ENCODE results near the gene SOX6. TPM values are rescaled to one million over a fixed set of nuclear protein-coding genes. Genes with fewer than 3 reads are reported as not detected.

SOX6 gene
- total RNA-seq, 2 experiments from 2014 or later = 0.20 TPM; not detected in 1

DNA sequence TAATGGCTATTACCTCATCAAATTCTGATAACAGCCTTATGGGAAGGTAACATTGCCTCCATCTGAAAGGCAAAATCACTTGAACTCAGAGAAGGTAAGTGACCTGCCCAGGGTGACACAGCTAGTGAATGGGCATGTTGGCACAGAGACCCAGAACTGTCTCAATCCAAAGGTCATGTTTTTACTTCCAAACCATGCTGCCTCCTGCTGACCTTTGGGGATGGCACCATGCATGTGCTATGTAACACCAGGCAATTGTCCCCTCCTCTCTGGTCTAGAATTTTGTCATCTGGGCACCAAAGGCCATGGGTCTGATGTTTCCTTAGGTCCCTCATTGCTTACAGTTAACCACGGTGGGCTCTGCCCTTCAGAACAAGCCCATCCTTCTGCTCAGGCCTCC is 417.4 kb downstream of the SOX6 start:
- POLR2A ChIA-PET = no interaction called here
- ATAC-seq (ENCODE audit: poor library complexity) (no peak), DNase-seq (no peak)
- H3K27ac ChIP-seq (ENCODE audit: low read depth in 1 of 2, low read length in 2 of 2) = no peak overlapping the region
- TF ChIP-seq, protein P1, sequence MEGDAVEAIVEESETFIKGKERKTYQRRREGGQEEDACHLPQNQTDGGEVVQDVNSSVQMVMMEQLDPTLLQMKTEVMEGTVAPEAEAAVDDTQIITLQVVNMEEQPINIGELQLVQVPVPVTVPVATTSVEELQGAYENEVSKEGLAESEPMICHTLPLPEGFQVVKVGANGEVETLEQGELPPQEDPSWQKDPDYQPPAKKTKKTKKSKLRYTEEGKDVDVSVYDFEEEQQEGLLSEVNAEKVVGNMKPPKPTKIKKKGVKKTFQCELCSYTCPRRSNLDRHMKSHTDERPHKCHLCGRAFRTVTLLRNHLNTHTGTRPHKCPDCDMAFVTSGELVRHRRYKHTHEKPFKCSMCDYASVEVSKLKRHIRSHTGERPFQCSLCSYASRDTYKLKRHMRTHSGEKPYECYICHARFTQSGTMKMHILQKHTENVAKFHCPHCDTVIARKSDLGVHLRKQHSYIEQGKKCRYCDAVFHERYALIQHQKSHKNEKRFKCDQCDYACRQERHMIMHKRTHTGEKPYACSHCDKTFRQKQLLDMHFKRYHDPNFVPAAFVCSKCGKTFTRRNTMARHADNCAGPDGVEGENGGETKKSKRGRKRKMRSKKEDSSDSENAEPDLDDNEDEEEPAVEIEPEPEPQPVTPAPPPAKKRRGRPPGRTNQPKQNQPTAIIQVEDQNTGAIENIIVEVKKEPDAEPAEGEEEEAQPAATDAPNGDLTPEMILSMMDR (IDR thresholded peaks at IDR 0.05) = no peak
- Mint-ChIP-seq H3K36me3 (ENCODE audit: low read depth) (no peaks in the 10 kb centered on the region), H3K4me1 (ENCODE audit: low read depth) (no peaks in the 10 kb centered on the region), H3K9me3 (no peaks in the 10 kb centered on the region), H3K27me3 (no peaks in the 10 kb centered on the region), H3K4me3 (no peak overlapping the region), H3K27ac (no peak overlapping the region)
- no peaks in the 10 kb centered on the region for H3K4me1 ChIP-seq (ENCODE audit: insufficient read depth, low read length)
- CTCF ChIA-PET = no interaction called here
- intact Hi-C loops (cut with DNase I, micrococcal nuclease) = no loop called here
- H3K9me3 ChIP-seq (ENCODE audit: control insufficient read depth in 1 of 2, insufficient read depth in 1 of 2, low read length in 2 of 2) = peaks cover 0 to 34% of the 10 kb centered on the region in 2 experiments
- H3K36me3 ChIP-seq (ENCODE audit: insufficient read depth, low read length) = no peaks in the 10 kb centered on the region
- no peak overlapping the region for H3K4me3 ChIP-seq (ENCODE audit: low read length)
- H3K27me3 ChIP-seq (ENCODE audit: control insufficient read depth in 1 of 2, insufficient read depth in 2 of 2, low read length in 2 of 2) = peaks cover 0 to 2% of the 10 kb centered on the region in 2 experiments

DNA sequence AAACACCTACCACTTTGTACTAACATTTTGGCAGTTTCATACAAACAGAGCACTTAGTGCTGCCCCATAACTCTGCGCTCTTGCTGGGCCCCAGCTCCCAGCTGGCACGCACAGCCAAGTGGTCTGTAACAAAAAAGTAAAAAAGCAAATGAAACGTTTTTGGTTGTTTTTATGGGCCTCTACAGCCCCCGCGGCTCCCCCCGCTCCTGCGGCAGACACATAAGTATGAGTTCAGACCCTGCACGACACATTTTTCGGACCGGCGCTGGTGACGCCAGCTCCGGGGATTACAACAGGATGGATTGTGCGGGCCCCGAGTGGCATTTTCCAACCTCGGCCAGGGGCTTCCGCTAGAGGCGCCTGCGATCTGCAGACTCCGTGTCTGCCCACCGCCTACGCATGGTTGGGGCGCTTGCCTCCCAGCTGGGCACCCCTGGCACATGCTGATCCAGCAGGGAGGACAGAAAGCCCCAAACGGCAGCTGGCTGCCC is 418.2 kb downstream of the SOX6 start:
- ATAC-seq (ENCODE audit: poor library complexity) = no peak
- Histone ChIP-seq H3K4me3 (ENCODE audit: low read length) (no peak overlapping the region), H3K36me3 (ENCODE audit: insufficient read depth, low read length) (no peaks in the 10 kb centered on the region), H3K4me1 (ENCODE audit: insufficient read depth, low read length) (no peaks in the 10 kb centered on the region), H3K9me3 (ENCODE audit: control insufficient read depth in 1 of 2, insufficient read depth in 1 of 2, low read length in 2 of 2) (peaks cover 0 to 34% of the 10 kb centered on the region in 2 experiments), H3K27ac (ENCODE audit: low read depth in 1 of 2, low read length in 2 of 2) (no peak overlapping the region), H3K27me3 (ENCODE audit: control insufficient read depth in 1 of 2, insufficient read depth in 2 of 2, low read length in 2 of 2) (peaks cover 0 to 2% of the 10 kb centered on the region in 2 experiments)
- Mint-ChIP-seq H3K4me1 (ENCODE audit: low read depth) (no peaks in the 10 kb centered on the region), H3K4me3 (no peak overlapping the region), H3K27ac (no peak overlapping the region), H3K9me3 (no peaks in the 10 kb centered on the region), H3K27me3 (no peaks in the 10 kb centered on the region), H3K36me3 (ENCODE audit: low read depth) (no peaks in the 10 kb centered on the region)
- intact Hi-C loops (cut with DNase I, micrococcal nuclease) = no loop called here
- POLR2A ChIA-PET = no interaction called here
- CTCF ChIA-PET = no interaction called here
- DNase-seq = no peak
- TF ChIP-seq, protein P1 (IDR thresholded peaks at IDR 0.05) = no peak

DNA sequence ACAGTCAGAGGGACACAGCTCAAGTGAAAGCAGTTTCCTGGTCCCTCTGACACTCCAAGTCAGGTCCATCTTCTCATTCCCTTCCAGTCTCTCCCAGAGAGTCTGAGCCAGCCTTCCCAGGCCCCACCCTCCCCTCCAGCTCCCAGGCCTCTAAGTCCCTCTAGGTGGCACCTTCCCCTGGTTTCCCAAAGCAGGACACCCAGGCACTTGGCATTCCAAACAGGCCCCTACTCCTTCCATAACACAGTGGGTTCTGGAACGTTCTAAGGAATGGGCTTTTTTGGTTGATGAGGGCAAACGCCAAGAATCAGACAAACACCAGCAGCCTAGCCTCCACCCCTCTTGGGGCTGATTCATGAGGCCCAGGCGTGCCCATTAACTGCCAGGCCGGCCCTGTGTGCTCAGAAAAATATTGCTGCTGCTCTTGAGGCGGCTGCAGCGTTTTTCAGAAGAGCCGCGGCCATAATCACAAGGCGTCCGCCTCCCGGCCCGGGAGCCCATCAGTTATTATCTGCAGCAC is 418.7 kb downstream of the SOX6 start:
- ChIA-PET CTCF (no interaction called here), POLR2A (no interaction called here)
- peaks cover 0 to 31% of the 10 kb centered on the region in 2 experiments for H3K9me3 ChIP-seq (ENCODE audit: control insufficient read depth in 1 of 2, insufficient read depth in 1 of 2, low read length in 2 of 2)
- H3K4me1 ChIP-seq (ENCODE audit: insufficient read depth, low read length) = no peaks in the 10 kb centered on the region
- H3K9me3 Mint-ChIP-seq = no peaks in the 10 kb centered on the region
- TF ChIP-seq, protein P1 (IDR thresholded peaks at IDR 0.05) = no peak
- H3K27me3 ChIP-seq (ENCODE audit: control insufficient read depth in 1 of 2, insufficient read depth in 2 of 2, low read length in 2 of 2) = peaks cover 0 to 2% of the 10 kb centered on the region in 2 experiments
- no peak overlapping the region for H3K4me3 ChIP-seq (ENCODE audit: low read length)
- no peak overlapping the region for H3K4me3 Mint-ChIP-seq
- DNase-seq = no peak
- H3K36me3 ChIP-seq (ENCODE audit: insufficient read depth, low read length) = no peaks in the 10 kb centered on the region
- H3K27ac Mint-ChIP-seq = no peak overlapping the region
- intact Hi-C loops (cut with DNase I, micrococcal nuclease) = no loop called here
- no peak for ATAC-seq (ENCODE audit: poor library complexity)
- no peak overlapping the region for H3K27ac ChIP-seq (ENCODE audit: low read depth in 1 of 2, low read length in 2 of 2)
- H3K36me3 Mint-ChIP-seq (ENCODE audit: low read depth) = no peaks in the 10 kb centered on the region
- no peaks in the 10 kb centered on the region for H3K4me1 Mint-ChIP-seq (ENCODE audit: low read depth)
- H3K27me3 Mint-ChIP-seq = no peaks in the 10 kb centered on the region
